ENCODE measurements around the gene GALNS. TPM values are rescaled to one million over a fixed set of nuclear protein-coding genes. Genes with fewer than 3 reads are reported as not detected.

The GALNS gene
- total RNA-seq, 2 experiments from 2014 or later, result 29.4 to 35.7 TPM

DNA sequence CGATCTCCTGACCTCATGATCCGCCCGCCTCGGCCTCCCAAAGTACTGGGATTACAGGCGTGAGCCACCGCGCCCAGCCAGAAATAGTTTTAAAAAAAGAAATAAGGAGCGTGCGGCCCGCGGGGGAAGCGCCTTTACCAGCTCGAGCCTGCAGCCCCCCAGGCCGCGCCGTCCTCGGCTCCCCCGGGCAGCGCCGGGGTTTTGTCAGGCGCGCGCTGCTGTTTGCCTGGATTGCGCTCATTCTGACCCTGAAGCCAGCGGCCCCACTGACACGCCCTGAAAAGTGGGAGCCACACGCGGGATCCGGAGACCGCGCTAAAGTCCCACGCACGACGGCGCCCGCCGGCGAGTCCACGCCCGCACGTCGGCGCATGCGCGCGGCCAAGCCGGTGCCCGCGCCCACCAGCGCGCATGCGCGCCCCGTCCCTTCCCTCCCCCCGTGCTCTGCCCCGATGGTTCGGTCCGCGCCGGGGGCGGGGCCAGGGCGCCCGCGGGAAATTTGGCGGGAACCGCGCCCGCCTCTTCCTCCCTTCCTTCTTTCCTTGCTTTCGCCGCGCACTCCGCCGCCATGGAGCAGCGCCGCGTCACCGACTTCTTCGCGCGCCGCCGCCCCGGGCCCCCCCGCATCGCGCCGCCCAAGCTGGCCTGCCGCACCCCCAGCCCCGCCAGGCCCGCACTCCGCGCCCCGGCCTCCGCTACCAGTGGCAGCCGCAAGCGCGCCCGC is 53.3 kb downstream of the GALNS start, which contains the start of gene CDT1:
CDT1 (plus strand) TSS at position 526 of the 724 bp plus-strand sequence; CDS start at position 569, 43 bp downstream.
- H3K4me1 Mint-ChIP-seq, result peaks cover 42% of the 10 kb centered on the region
- DNase-seq, result peak; percentile 81
- no peaks in the 10 kb centered on the region for H3K27me3 Mint-ChIP-seq
- H3K36me3 Mint-ChIP-seq (ENCODE audit: low read depth), result peaks cover 23% of the 10 kb centered on the region
- H3K27ac Mint-ChIP-seq, result peak within 1 kb of the TSS; percentile 93
- H3K4me3 Mint-ChIP-seq, result peak within 1 kb of the TSS; percentile 86
- H3K9me3 Mint-ChIP-seq, result no peaks in the 10 kb centered on the region
- CTCF ChIA-PET, result interaction anchor here (1.2 kb wide), 1 partner anchor 8 kb away, joined by 3 read pairs; the partner anchor contains the start of gene APRT
- POLR2A ChIA-PET, result no interaction called here

DNA sequence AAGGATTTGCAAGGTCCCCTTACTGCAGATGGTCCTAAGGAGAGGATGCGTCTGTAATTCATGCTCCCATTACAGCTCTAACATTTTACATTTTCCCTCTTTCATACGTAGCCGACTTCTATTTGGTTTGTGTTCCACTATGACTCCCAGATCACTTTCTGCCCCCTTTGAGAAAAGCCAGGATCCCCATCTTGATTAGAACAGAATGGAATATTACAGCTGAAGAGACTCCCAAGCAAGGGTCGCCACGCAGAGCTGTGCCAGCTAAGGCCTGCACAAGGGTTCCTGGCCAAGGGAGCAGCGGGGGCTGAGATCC is 56.5 kb downstream of the GALNS start:
- Mint-ChIP-seq H3K4me1 (peaks cover 35% of the 10 kb centered on the region), H3K36me3 (ENCODE audit: low read depth) (peaks cover 15% of the 10 kb centered on the region), H3K4me3 (no peak overlapping the region), H3K9me3 (no peaks in the 10 kb centered on the region), H3K27me3 (no peaks in the 10 kb centered on the region), H3K27ac (peak overlapping the region; percentile 1)
- POLR2A ChIA-PET, result no interaction called here
- no peak for DNase-seq
- CTCF ChIA-PET, result interaction anchor here (1.0 to 2.9 kb wide), 4 partner anchors 10 to 63 kb away, joined by 3 to 13 read pairs (median 8); partner anchors contain the start of gene PIEZO1

DNA sequence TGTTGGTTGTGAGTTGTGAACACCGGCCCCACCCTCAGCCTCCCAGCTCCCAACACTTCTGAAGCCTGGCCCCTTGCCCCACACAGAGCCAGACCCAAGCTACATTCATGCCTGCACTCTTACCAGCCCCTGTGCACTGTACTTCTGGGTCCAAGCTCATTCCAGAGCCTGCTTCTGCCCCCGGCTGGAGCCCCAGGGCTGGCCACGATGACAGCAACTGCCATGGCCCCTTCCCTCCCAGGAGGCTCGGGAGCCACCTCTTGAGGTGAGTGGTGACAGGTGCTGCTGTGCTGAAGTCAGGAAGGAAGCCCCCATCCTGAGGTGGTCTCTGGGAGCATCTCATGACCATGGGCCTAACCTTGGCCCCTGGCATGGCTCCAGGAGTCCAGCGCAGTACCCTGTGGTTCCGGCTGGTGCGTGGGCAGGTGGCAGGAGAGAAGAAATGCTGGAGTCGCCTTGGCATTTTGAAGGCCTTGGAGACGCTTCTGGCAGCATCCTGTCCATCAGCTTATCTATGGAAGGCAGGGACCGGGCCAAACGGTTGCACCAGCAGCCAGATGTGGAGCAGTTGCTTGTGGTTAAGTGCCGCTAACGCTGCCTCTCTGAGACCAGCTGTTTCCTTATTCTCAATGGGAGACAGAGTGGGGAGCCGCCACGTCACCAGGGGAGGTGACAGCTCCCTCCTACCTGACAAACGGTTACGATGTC is 57.0 kb downstream of the GALNS start:
- DNase-seq, result peak; percentile 57
- CTCF ChIA-PET, result interaction anchor here (1.0 to 2.9 kb wide), 7 partner anchors 10 to 416 kb away, joined by 3 to 13 read pairs (median 5); partner anchors contain the start of gene PIEZO1
- Mint-ChIP-seq H3K4me1 (peaks cover 41% of the 10 kb centered on the region), H3K4me3 (no peak overlapping the region), H3K27me3 (no peaks in the 10 kb centered on the region), H3K9me3 (no peaks in the 10 kb centered on the region), H3K27ac (peak overlapping the region; percentile 25), H3K36me3 (ENCODE audit: low read depth) (peaks cover 15% of the 10 kb centered on the region)
- POLR2A ChIA-PET, result no interaction called here

DNA sequence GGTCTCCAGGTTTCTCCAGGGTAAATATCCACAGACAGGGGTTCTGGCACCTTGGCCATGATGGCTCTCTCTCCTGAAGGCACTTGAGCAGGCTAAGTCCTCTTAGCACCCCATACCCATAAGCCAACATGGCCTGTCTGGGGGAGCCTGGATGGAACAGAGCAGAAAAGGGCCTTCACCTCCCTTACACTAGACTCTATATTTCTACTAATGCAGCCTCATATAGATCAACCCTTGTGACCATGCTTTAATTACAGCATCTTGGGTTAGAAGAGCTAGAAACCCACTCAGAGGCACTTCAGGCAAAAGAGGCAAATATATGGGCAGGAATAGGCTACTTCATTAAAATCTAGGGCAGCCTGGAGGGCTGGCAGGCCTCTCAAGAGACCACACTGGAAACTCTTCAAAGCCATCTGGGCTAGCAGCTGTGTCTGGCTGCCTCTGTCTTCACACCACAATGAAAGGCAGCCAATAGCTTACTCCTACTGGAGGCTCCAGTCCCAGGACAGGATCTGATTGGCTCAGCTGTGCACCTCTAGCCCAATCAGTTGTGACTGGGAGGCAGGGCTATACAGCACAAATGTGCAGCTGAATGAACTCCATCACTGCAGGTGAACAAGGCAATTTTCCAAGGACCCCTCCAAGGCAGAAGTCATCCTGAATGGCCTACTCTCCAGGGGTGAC is 57.8 kb downstream of the GALNS start:
- Mint-ChIP-seq H3K4me1 (peaks cover 44% of the 10 kb centered on the region), H3K36me3 (ENCODE audit: low read depth) (peaks cover 11% of the 10 kb centered on the region)
- CTCF ChIA-PET, result interaction anchor here (0.6 to 2.9 kb wide), 5 partner anchors 10 to 417 kb away, joined by 3 to 13 read pairs (median 4); no protein-coding TSS in a partner anchor

DNA sequence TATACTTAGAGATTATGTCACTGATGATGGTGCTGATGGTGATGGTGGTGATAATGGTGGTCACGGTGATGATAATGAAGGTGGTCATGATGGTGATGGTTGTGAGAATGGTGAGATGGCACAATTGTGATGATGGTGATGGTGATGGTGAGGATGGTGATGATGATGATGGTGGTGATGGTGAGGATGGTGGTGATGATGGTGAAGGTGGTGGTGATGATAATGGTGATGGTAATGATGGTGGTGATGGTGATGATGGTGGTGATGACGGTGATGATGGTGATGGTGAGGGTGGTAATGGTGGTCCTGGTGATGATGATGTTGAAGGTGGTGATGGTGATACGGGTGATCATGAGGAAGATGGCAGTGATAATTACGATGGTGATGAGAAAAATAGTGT is 58.7 kb downstream of the GALNS start:
- H3K27ac Mint-ChIP-seq, result no peak overlapping the region
- H3K36me3 Mint-ChIP-seq (ENCODE audit: low read depth), result peaks cover 11% of the 10 kb centered on the region
- ChIA-PET POLR2A (no interaction called here), CTCF (interaction anchor here (0.6 kb wide), 1 partner anchor 22 kb away, joined by 5 read pairs; no protein-coding TSS in a partner anchor)
- H3K27me3 Mint-ChIP-seq, result no peaks in the 10 kb centered on the region
- no peak for DNase-seq
- peaks cover 52% of the 10 kb centered on the region for H3K4me1 Mint-ChIP-seq
- H3K9me3 Mint-ChIP-seq, result no peaks in the 10 kb centered on the region
- no peak overlapping the region for H3K4me3 Mint-ChIP-seq

More for the DNA sequence above, 57.8 kb downstream of the GALNS start:
- DNase-seq, result no peak
- H3K4me3 Mint-ChIP-seq, result no peak overlapping the region
- H3K27me3 Mint-ChIP-seq, result no peaks in the 10 kb centered on the region
- H3K27ac Mint-ChIP-seq, result peak overlapping the region; percentile 66
- POLR2A ChIA-PET, result no interaction called here
- H3K9me3 Mint-ChIP-seq, result no peaks in the 10 kb centered on the region

DNA sequence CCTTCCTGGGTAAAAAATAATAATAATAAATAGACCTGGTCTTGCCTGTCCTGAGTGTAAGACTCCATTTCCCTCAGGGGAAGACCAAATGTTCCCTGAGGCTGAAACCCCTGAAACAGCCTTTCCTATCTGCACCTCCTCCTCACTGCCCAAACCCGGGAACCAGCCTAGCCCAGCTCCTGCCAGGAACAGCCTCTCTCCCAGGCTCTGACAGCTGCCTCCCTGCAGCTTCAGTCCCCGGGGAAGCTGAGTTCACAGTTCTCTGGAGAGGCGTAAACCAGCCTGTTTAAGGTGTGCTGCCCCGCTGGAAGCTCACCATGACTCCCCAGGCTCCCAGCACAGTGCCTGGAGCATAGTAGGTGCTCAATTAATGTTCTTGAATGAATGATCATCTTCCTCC is 60.5 kb downstream of the GALNS start:
- H3K4me1 Mint-ChIP-seq, result peaks cover 61% of the 10 kb centered on the region
- no peak overlapping the region for H3K4me3 Mint-ChIP-seq
- no peaks in the 10 kb centered on the region for H3K9me3 Mint-ChIP-seq
- POLR2A ChIA-PET, result no interaction called here
- peaks cover 11% of the 10 kb centered on the region for H3K36me3 Mint-ChIP-seq (ENCODE audit: low read depth)
- CTCF ChIA-PET, result interaction anchor here (0.7 to 1.3 kb wide), 3 partner anchors 13 to 86 kb away, joined by 3 to 5 read pairs (median 3); partner anchors contain the start of gene APRT
- no peak for DNase-seq
- no peaks in the 10 kb centered on the region for H3K27me3 Mint-ChIP-seq
- H3K27ac Mint-ChIP-seq, result no peak overlapping the region

DNA sequence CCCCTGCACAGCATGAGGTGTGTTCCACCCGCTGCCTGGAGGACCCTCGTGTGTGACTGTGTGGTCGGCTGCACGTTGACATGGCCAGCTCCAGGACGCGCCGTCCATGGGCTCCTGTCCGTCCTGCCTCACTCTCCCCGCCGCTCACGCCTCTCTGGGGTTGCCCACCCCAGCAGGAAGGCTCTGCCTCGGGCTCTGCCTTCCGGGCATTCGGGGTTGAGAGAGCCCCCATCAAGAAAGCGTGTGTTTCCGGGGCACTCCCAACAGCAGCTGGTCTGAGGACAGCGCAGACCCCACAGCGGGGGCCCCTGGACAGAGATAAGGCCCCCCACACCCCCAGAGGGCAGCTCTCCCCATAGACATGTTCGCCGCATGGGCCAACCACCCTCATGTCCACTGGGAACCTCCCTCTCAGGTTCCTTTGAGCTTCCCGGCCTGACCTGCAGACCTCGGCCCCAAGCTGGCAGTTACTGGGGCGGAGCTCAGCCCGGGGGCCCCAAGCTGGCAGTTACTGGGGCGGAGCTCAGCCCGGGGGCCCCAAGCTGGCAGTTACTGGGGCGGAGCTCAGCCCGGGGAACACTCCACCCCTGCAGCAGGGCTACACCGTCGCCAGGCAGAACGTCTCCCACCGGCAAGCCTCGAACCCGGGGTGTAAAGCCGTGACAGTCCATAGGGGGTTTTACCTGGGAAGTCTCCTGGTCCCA is 63.3 kb downstream of the GALNS start:
- Mint-ChIP-seq H3K4me1 (peaks cover 57% of the 10 kb centered on the region), H3K4me3 (no peak overlapping the region), H3K9me3 (no peaks in the 10 kb centered on the region)

DNA sequence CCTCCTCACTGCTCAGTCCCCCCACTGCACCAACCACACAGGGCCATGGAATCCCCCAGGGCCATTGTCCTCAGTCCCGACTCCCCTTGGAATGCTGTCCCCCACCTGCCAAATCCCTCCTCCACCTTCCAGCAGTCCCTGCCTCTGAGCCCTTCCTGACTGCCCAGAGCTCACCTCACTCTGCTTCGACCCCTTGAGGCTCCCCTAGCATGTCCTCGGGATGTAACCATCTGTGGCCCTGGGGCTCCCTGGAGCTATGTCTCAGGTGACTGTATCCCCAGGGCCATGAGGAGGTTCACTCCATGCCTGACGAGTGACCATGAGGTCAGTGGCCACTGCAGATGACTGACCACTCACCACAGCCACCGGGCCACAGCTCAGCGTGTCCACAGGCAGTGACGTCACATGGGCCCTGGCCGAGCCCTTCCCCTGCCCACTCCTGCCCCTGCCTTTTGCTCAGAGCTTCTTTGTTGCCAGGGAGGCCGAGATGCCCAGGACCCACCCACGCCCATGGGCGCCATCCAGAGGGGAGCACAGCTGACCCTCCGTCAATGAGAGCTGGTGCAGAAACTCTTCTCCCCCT is 64.0 kb downstream of the GALNS start:
- no peaks in the 10 kb centered on the region for H3K27me3 Mint-ChIP-seq
- H3K27ac Mint-ChIP-seq, result peak overlapping the region; percentile 78
- no peak for DNase-seq

More for the DNA sequence above, 63.3 kb downstream of the GALNS start:
- no peak for DNase-seq
- H3K27me3 Mint-ChIP-seq, result no peaks in the 10 kb centered on the region
- POLR2A ChIA-PET, result interaction anchor here (0.6 kb wide), 1 partner anchor 1152 kb away, joined by 3 read pairs; no protein-coding TSS in a partner anchor
- peak overlapping the region; percentile 54 for H3K27ac Mint-ChIP-seq
- CTCF ChIA-PET, result interaction anchor here (1.2 to 1.8 kb wide), 5 partner anchors 8 to 338 kb away, joined by 5 to 8 read pairs (median 7); no protein-coding TSS in a partner anchor
- peaks cover 1% of the 10 kb centered on the region for H3K36me3 Mint-ChIP-seq (ENCODE audit: low read depth)

DNA sequence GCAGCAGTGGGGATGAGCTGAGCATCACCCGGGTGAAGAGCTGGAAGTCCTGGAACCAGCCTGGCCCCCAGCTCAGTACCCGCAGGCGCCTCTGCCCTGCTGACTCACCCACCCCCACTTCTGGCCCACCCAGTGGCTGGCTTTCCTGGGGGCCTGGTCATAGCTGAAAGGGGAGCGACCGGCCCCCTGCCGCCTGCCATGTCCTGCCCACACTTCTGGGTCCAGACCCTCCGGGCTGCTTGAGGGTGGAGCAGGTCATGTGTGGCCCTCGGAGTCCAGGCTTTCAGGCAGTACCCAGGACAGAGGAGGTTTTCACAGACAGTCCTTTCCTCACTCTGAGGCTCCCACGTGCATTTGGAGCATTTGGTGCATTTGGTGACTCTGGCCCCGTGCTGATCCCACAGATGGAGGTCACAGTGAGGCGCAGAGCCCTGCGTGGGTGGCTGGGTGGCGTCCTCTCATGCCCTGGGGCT is 64.6 kb downstream of the GALNS start:
- no peaks in the 10 kb centered on the region for H3K9me3 Mint-ChIP-seq
- POLR2A ChIA-PET, result no interaction called here
- no peak for DNase-seq
- CTCF ChIA-PET, result interaction anchor here (1.2 to 1.8 kb wide), 3 partner anchors 9 to 337 kb away, joined by 3 to 8 read pairs (median 5); no protein-coding TSS in a partner anchor
- H3K4me1 Mint-ChIP-seq, result peaks cover 60% of the 10 kb centered on the region
- peaks cover 1% of the 10 kb centered on the region for H3K36me3 Mint-ChIP-seq (ENCODE audit: low read depth)
- H3K27me3 Mint-ChIP-seq, result no peaks in the 10 kb centered on the region
- peak overlapping the region; percentile 83 for H3K27ac Mint-ChIP-seq
- no peak overlapping the region for H3K4me3 Mint-ChIP-seq

More for the DNA sequence above, 64.0 kb downstream of the GALNS start:
- CTCF ChIA-PET, result interaction anchor here (1.2 to 1.8 kb wide), 4 partner anchors 9 to 338 kb away, joined by 3 to 8 read pairs (median 6); no protein-coding TSS in a partner anchor
- Mint-ChIP-seq H3K4me3 (no peak overlapping the region), H3K9me3 (no peaks in the 10 kb centered on the region), H3K4me1 (peaks cover 60% of the 10 kb centered on the region), H3K36me3 (ENCODE audit: low read depth) (peaks cover 1% of the 10 kb centered on the region)
- POLR2A ChIA-PET, result no interaction called here

DNA sequence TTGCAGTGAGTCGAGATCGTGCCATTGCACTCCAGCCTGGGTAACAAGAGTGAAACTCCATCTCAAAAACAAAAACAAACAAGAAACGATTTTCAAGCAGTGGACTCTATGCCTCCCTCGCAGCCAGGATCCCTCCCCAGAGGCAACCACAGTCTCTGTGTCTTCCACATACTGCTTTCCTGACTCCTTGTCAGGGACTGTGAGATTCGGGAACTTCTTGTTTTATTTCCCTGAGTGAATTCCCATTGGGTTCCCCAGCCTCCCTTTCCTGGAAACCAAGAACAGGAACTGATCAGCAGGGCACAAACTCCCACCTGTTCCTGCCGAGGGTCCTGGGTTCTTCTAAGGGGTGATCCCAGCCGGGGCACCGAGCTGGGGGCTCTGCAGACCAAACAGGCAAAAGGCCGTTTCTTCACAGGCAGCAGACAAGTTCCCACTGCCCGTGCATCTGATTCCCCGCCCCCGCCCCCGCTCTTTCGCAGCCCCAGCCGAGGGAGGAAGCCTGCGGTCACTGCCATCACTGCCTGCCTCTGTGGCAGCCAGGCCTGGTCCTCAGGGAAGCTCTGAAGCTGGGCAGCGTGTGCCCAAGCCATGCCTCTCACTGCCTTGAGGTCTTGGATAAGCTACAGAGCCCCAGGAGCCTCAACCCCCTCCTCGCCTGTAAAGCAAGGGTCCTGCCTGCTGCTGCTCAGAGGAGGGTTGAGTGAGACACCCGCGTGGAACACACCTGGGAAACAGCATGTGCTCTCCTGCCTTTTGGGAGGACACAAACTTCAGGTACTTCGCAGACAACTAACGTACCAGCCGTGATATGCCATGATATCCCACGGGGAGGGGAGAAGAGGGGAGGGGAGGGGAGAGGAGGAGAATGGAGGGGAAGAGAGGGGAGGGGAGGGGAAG is 66.2 kb downstream of the GALNS start:
- POLR2A ChIA-PET, result no interaction called here
- Mint-ChIP-seq H3K4me3 (peak overlapping the region; percentile 63), H3K9me3 (no peaks in the 10 kb centered on the region), H3K4me1 (peaks cover 55% of the 10 kb centered on the region), H3K27ac (peak overlapping the region; percentile 92), H3K27me3 (no peaks in the 10 kb centered on the region), H3K36me3 (ENCODE audit: low read depth) (peaks cover 1% of the 10 kb centered on the region)
- CTCF ChIA-PET, result no interaction called here
- peak; percentile 70 for DNase-seq

DNA sequence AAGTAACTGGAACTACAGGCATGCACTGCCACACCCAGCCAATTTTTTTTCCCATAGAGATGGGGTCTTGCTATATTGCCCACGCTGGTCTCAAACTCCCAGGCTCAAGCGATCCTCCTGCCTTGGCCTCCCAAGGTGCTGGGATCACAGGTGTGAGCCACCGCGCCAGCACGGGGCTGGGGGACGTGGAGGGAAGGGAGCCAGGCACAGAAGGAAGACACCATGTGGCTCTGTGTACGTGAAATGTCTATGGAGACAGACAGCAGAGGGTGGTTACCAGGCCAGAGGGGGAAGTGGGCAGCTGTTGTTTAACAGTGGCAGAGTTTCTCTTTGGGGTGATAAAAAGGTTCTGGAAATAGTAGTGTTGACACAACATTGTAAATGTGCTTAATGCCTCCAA is 67.2 kb downstream of the GALNS start:
- Mint-ChIP-seq H3K4me3 (peak overlapping the region; percentile 63), H3K4me1 (peaks cover 47% of the 10 kb centered on the region), H3K27ac (peak overlapping the region; percentile 92), H3K36me3 (ENCODE audit: low read depth) (peaks cover 1% of the 10 kb centered on the region), H3K9me3 (no peaks in the 10 kb centered on the region), H3K27me3 (no peaks in the 10 kb centered on the region)
- POLR2A ChIA-PET, result no interaction called here
- DNase-seq, result no peak
- CTCF ChIA-PET, result interaction anchor here (1.0 kb wide), 1 partner anchor 10 kb away, joined by 3 read pairs; no protein-coding TSS in a partner anchor

Measured in activated CD4-positive, alpha-beta T cell treated with anti-CD3 and anti-CD28 coated beads, Interleukin-2, amount 10 ng/mL, durations not matched to agents 7 days and 5 days (primary cell).